Measurements from ENCODE around the gene CHSY1. TPM values are rescaled to one million over a fixed set of nuclear protein-coding genes. Genes with fewer than 3 reads are reported as not detected.

Gene CHSY1
- total and polyA plus RNA-seq, 10 of the 15 experiments (the other 5 are each of a cell fraction or from before 2014, with no cell fraction given), result 1.4 to 31.2 (median 10.5) TPM

- TF ChIP-seq, protein P1, sequence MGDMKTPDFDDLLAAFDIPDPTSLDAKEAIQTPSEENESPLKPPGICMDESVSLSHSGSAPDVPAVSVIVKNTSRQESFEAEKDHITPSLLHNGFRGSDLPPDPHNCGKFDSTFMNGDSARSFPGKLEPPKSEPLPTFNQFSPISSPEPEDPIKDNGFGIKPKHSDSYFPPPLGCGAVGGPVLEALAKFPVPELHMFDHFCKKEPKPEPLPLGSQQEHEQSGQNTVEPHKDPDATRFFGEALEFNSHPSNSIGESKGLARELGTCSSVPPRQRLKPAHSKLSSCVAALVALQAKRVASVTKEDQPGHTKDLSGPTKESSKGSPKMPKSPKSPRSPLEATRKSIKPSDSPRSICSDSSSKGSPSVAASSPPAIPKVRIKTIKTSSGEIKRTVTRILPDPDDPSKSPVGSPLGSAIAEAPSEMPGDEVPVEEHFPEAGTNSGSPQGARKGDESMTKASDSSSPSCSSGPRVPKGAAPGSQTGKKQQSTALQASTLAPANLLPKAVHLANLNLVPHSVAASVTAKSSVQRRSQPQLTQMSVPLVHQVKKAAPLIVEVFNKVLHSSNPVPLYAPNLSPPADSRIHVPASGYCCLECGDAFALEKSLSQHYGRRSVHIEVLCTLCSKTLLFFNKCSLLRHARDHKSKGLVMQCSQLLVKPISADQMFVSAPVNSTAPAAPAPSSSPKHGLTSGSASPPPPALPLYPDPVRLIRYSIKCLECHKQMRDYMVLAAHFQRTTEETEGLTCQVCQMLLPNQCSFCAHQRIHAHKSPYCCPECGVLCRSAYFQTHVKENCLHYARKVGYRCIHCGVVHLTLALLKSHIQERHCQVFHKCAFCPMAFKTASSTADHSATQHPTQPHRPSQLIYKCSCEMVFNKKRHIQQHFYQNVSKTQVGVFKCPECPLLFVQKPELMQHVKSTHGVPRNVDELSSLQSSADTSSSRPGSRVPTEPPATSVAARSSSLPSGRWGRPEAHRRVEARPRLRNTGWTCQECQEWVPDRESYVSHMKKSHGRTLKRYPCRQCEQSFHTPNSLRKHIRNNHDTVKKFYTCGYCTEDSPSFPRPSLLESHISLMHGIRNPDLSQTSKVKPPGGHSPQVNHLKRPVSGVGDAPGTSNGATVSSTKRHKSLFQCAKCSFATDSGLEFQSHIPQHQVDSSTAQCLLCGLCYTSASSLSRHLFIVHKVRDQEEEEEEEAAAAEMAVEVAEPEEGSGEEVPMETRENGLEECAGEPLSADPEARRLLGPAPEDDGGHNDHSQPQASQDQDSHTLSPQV (IDR thresholded peaks at IDR 0.05), result no peak
- TF ChIP-seq ATF7 (IDR thresholded peaks at IDR 0.05; ENCODE audit: low read depth), result no peak
- TF ChIP-seq PKNOX1 (IDR thresholded peaks at IDR 0.05), result no peak
- no peak for TF ChIP-seq PML (IDR thresholded peaks at IDR 0.05; ENCODE audit: low read length)
Observed at GRCh38 chr15:101262551-101262950, 10.7 kb upstream of the CHSY1 start (continued).

Measured in GM12878 (cell line).